Measurements from ENCODE around the gene CENPX. TPM values are rescaled to one million over a fixed set of nuclear protein-coding genes. Genes with fewer than 3 reads are reported as not detected.

Gene CENPX
- total and polyA plus RNA-seq, 2 donors (not counting 3 experiments of a cell fraction or from before 2014, with no cell fraction given): 56.2 to 67.2 TPM

DNA sequence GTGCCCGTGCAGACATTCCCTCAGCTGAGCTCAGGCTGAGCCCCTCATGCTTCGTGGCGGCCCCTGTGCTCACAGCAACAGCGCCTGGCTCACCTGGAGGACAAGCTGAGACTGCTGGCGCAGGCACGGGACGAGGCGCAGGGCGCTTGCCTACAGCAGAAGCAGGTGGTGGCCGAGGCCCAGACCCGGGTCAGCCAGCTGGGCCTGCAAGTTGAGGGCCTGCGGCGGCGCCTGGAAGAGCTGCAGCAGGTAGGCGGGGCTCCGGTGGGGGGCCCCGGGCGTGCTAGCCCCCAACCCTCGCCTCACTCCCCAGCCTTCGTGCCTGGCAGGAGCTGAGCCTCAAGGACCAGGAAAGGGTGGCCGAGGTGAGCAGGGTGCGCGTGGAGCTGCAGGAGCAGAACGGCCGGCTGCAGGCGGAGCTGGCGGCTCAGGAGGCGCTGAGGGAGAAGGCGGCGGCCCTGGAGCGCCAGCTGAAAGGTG, 7.4 kb upstream of the CENPX start:
- Histone ChIP-seq H3K4me2 (ENCODE audit: insufficient read depth, low read length) (no peak overlapping the region), H3K9me1 (replicated peaks; ENCODE audit: control insufficient read depth, extremely low read depth, insufficient read depth, low read length) (no peaks in the 10 kb centered on the region), H3K9me3 (replicated peaks; ENCODE audit: control insufficient read depth, insufficient read depth, low read length) (no peaks in the 10 kb centered on the region), H3K27me3 (ENCODE audit: control insufficient read depth in 2 of 2, insufficient read depth in 2 of 2, low read length in 2 of 2) (no peaks in the 10 kb centered on the region), H4K20me1 (replicated peaks; ENCODE audit: control insufficient read depth, extremely low read depth, insufficient read depth, low read length) (no peaks in the 10 kb centered on the region), H3K9ac (replicated peaks; ENCODE audit: extremely low read depth, insufficient read depth, low read length) (no peak overlapping the region), H3K36me3 (ENCODE audit: control insufficient read depth in 2 of 2, extremely low read depth in 1 of 2, insufficient read depth in 2 of 2, low read length in 2 of 2) (no peaks in the 10 kb centered on the region), H3K4me3 (replicated peaks in 1 of 3; ENCODE audit: insufficient read depth in 1 of 3, low read depth in 1 of 3, low read length in 3 of 3) (no peak overlapping the region), H3K27ac (ENCODE audit: insufficient read depth, low read depth, low read length) (no peak overlapping the region), H3K79me2 (ENCODE audit: control insufficient read depth, insufficient read depth, low read length) (peaks cover 4% of the 10 kb centered on the region), H3K4me1 (ENCODE audit: control insufficient read depth, extremely low read depth, insufficient read depth, low read length) (peaks cover 10% of the 10 kb centered on the region), H2AFZ (ENCODE audit: low read depth, low read length) (no peak overlapping the region)
- TF ChIP-seq FOS (IDR thresholded peaks at IDR 0.05; ENCODE audit: borderline replicate concordance, insufficient read depth, low read length): no peak
- TF ChIP-seq POLR2AphosphoS5 (IDR thresholded peaks at IDR 0.05; ENCODE audit: insufficient read depth, low read depth, low read length): no peak
- TF ChIP-seq, protein P1, sequence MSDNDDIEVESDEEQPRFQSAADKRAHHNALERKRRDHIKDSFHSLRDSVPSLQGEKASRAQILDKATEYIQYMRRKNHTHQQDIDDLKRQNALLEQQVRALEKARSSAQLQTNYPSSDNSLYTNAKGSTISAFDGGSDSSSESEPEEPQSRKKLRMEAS (IDR thresholded peaks at IDR 0.05; ENCODE audit: insufficient read depth, insufficient read length): no peak
- TF ChIP-seq POLR2A (IDR thresholded peaks at IDR 0.05; ENCODE audit: low read depth, low read length): no peak
- no peak for TF ChIP-seq MYC (IDR thresholded peaks at IDR 0.05; ENCODE audit: low read depth, low read length)
- TF ChIP-seq, protein P2, sequence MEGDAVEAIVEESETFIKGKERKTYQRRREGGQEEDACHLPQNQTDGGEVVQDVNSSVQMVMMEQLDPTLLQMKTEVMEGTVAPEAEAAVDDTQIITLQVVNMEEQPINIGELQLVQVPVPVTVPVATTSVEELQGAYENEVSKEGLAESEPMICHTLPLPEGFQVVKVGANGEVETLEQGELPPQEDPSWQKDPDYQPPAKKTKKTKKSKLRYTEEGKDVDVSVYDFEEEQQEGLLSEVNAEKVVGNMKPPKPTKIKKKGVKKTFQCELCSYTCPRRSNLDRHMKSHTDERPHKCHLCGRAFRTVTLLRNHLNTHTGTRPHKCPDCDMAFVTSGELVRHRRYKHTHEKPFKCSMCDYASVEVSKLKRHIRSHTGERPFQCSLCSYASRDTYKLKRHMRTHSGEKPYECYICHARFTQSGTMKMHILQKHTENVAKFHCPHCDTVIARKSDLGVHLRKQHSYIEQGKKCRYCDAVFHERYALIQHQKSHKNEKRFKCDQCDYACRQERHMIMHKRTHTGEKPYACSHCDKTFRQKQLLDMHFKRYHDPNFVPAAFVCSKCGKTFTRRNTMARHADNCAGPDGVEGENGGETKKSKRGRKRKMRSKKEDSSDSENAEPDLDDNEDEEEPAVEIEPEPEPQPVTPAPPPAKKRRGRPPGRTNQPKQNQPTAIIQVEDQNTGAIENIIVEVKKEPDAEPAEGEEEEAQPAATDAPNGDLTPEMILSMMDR (IDR thresholded peaks at IDR 0.05; ENCODE audit: extremely low read depth in 1 of 2, insufficient read depth in 1 of 2, low read depth in 1 of 2, low read length in 2 of 2): no peak
- no peak for TF ChIP-seq GATA2 (IDR thresholded peaks at IDR 0.05; ENCODE audit: insufficient read depth, insufficient read length, low read depth, low read length)
- TF ChIP-seq EZH2 (IDR thresholded peaks at IDR 0.05; ENCODE audit: borderline replicate concordance, low read depth, low read length, severe bottlenecking): no peak
- no peak for TF ChIP-seq JUN (IDR thresholded peaks at IDR 0.05; ENCODE audit: borderline replicate concordance, insufficient read depth, insufficient read length, low read depth)
- ChIA-PET CTCF (interaction anchor here (0.6 to 4.2 kb wide), 39 partner anchors 8 to 308 kb away, joined by 3 to 127 read pairs (median 4); partner anchors contain the start of genes CENPX, DCXR, FASN and GPS1), POLR2A (no interaction called here)
- dilution Hi-C loops (cut with MboI; ENCODE audit: extremely low pct_ligation_motif_present, low sequenced_read_pairs) (no loop called here), intact Hi-C loops (cut with micrococcal nuclease) (loop anchor here (1.0 to 10.0 kb wide), 5 partner anchors 69 to 385 kb away; partner anchors contain the start of genes CCDC57, FASN, HEXD and OGFOD3)
- no peak for DNase-seq (ENCODE audit: low read depth, low spot score)
- no TSS peak for BruUV-seq (replicated peaks)
- no peak for FAIRE-seq
